ES-I3 (cell line): ENCODE measurements around the gene GTPBP2.

Experiments
- H3K36me3 ChIP-seq: 2 replicates; pipeline ENCODE4 v1.6.1; 2013; ENCODE audit warnings: mild to moderate bottlenecking, low read length, control low read depth, moderate library complexity; ENCODE audit not compliant: insufficient read depth
- H3K4me1 ChIP-seq: 2 replicates; pipeline ENCODE4 v1.6.1; 2013; ENCODE audit warnings: mild to moderate bottlenecking, control low read depth, low read length; ENCODE audit not compliant: insufficient read depth
- H3K9ac ChIP-seq: 2 replicates; pipeline ENCODE4 v1.6.1; 2013; ENCODE audit warnings: low read depth, mild to moderate bottlenecking, low read length, moderate library complexity
- H3K9me3 ChIP-seq: 2 replicates; pipeline ENCODE4 v1.6.1; 2013; ENCODE audit warnings: mild to moderate bottlenecking, low read length, moderate library complexity; ENCODE audit not compliant: control insufficient read depth, insufficient read depth

Gene GTPBP2

GRCh38 chr6:43623880-43624785 lies 4.9 kb downstream of the GTPBP2 start:
- Histone ChIP-seq H3K36me3 (peaks cover 31% of the 10 kb centered on the region), H3K4me1 (no peaks in the 10 kb centered on the region), H3K9ac (no peak overlapping the region), H3K9me3 (no peaks in the 10 kb centered on the region)

- Histone ChIP-seq H3K36me3 (peaks cover 31% of the 10 kb centered on the region), H3K9me3 (no peaks in the 10 kb centered on the region), H3K9ac (no peak overlapping the region), H3K4me1 (no peaks in the 10 kb centered on the region)
These were observed 6.5 kb downstream of the GTPBP2 start for GRCh38 chr6:43622541-43622940.

- H3K9me3 ChIP-seq: no peaks in the 10 kb centered on the region
- H3K9ac ChIP-seq: no peak overlapping the region
- H3K36me3 ChIP-seq: peaks cover 31% of the 10 kb centered on the region
- H3K4me1 ChIP-seq: no peaks in the 10 kb centered on the region
These were observed 7.3 kb downstream of the GTPBP2 start for GRCh38 chr6:43621836-43622180.

- H3K36me3 ChIP-seq: peaks cover 31% of the 10 kb centered on the region
- no peaks in the 10 kb centered on the region for H3K9me3 ChIP-seq
- H3K4me1 ChIP-seq: no peaks in the 10 kb centered on the region
- H3K9ac ChIP-seq: no peak overlapping the region
These were observed 7.8 kb downstream of the GTPBP2 start for GRCh38 chr6:43621078-43621835.

GRCh38 chr6:43616725-43617472 lies 12.2 kb downstream of the GTPBP2 start:
- H3K9ac ChIP-seq: no peak overlapping the region
- no peaks in the 10 kb centered on the region for H3K9me3 ChIP-seq
- H3K36me3 ChIP-seq: peaks cover 19% of the 10 kb centered on the region
- H3K4me1 ChIP-seq: no peaks in the 10 kb centered on the region

GRCh38 chr6:43614396-43614730 lies 14.7 kb downstream of the GTPBP2 start:
- no peak overlapping the region for H3K9ac ChIP-seq
- H3K36me3 ChIP-seq: peaks cover 15% of the 10 kb centered on the region
- H3K4me1 ChIP-seq: no peaks in the 10 kb centered on the region
- no peaks in the 10 kb centered on the region for H3K9me3 ChIP-seq

GRCh38 chr6:43613721-43614395 lies 15.2 kb downstream of the GTPBP2 start:
- H3K9ac ChIP-seq: no peak overlapping the region
- no peaks in the 10 kb centered on the region for H3K9me3 ChIP-seq
- peaks cover 15% of the 10 kb centered on the region for H3K36me3 ChIP-seq
- no peaks in the 10 kb centered on the region for H3K4me1 ChIP-seq

- peaks cover 15% of the 10 kb centered on the region for H3K36me3 ChIP-seq
- H3K9me3 ChIP-seq: no peaks in the 10 kb centered on the region
- H3K4me1 ChIP-seq: no peaks in the 10 kb centered on the region
- H3K9ac ChIP-seq: no peak overlapping the region
These were observed 18.6 kb downstream of the GTPBP2 start for GRCh38 chr6:43610431-43610830.

GRCh38 chr6:43609402-43609801 lies 19.7 kb downstream of the GTPBP2 start:
- Histone ChIP-seq H3K9ac (no peak overlapping the region), H3K4me1 (no peaks in the 10 kb centered on the region), H3K36me3 (peaks cover 21% of the 10 kb centered on the region), H3K9me3 (no peaks in the 10 kb centered on the region)

- Histone ChIP-seq H3K36me3 (peaks cover 19% of the 10 kb centered on the region), H3K9me3 (no peaks in the 10 kb centered on the region), H3K4me1 (no peaks in the 10 kb centered on the region), H3K9ac (no peak overlapping the region)
These were observed 20.3 kb downstream of the GTPBP2 start for GRCh38 chr6:43608807-43609206.

GRCh38 chr6:43608310-43608763 lies 20.7 kb downstream of the GTPBP2 start:
- H3K4me1 ChIP-seq: no peaks in the 10 kb centered on the region
- peaks cover 14% of the 10 kb centered on the region for H3K36me3 ChIP-seq
- H3K9ac ChIP-seq: no peak overlapping the region
- H3K9me3 ChIP-seq: no peaks in the 10 kb centered on the region

GRCh38 chr6:43606019-43606418 lies 23.0 kb downstream of the GTPBP2 start:
- no peaks in the 10 kb centered on the region for H3K9me3 ChIP-seq
- H3K9ac ChIP-seq: no peak overlapping the region
- H3K36me3 ChIP-seq: peaks cover 10% of the 10 kb centered on the region
- H3K4me1 ChIP-seq: no peaks in the 10 kb centered on the region

- H3K9ac ChIP-seq: no peak overlapping the region
- H3K4me1 ChIP-seq: no peaks in the 10 kb centered on the region
- peaks cover 13% of the 10 kb centered on the region for H3K36me3 ChIP-seq
- no peaks in the 10 kb centered on the region for H3K9me3 ChIP-seq
These were observed 24.9 kb downstream of the GTPBP2 start for GRCh38 chr6:43604174-43604573.

GRCh38 chr6:43600595-43600994 lies 28.5 kb downstream of the GTPBP2 start:
- no peaks in the 10 kb centered on the region for H3K4me1 ChIP-seq
- peaks cover 13% of the 10 kb centered on the region for H3K36me3 ChIP-seq
- H3K9ac ChIP-seq: no peak overlapping the region
- H3K9me3 ChIP-seq: no peaks in the 10 kb centered on the region
